Measurements from ENCODE around the gene BMERB1.

DNA sequence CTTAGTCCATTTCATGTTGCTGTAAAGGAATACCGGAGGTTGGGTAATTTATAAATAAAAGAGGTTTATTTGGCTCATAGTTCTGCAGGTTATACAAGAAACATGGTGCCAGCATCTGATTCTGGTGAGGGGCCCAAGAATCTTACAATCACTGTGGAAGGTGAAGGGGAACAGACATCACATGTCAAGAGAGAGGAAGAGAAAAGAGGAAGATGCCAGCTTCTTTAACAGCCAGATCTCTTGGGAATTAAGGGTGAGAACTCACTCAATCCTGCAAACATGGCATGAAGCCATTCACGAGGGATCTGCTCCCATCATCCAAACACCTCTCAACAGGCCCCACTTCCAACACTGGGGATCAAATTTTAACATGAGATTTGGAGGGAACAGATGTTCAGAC lies 49.5 kb downstream of the BMERB1 start:
- TF ChIP-seq, protein P1, sequence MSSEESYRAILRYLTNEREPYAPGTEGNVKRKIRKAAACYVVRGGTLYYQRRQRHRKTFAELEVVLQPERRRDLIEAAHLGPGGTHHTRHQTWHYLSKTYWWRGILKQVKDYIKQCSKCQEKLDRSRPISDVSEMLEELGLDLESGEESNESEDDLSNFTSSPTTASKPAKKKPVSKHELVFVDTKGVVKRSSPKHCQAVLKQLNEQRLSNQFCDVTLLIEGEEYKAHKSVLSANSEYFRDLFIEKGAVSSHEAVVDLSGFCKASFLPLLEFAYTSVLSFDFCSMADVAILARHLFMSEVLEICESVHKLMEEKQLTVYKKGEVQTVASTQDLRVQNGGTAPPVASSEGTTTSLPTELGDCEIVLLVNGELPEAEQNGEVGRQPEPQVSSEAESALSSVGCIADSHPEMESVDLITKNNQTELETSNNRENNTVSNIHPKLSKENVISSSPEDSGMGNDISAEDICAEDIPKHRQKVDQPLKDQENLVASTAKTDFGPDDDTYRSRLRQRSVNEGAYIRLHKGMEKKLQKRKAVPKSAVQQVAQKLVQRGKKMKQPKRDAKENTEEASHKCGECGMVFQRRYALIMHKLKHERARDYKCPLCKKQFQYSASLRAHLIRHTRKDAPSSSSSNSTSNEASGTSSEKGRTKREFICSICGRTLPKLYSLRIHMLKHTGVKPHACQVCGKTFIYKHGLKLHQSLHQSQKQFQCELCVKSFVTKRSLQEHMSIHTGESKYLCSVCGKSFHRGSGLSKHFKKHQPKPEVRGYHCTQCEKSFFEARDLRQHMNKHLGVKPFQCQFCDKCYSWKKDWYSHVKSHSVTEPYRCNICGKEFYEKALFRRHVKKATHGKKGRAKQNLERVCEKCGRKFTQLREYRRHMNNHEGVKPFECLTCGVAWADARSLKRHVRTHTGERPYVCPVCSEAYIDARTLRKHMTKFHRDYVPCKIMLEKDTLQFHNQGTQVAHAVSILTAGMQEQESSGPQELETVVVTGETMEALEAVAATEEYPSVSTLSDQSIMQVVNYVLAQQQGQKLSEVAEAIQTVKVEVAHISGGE (CRISPR knock-in tag; IDR thresholded peaks at IDR 0.05), result no peak
- no peak for TF ChIP-seq TFAP4 (CRISPR knock-in tag; IDR thresholded peaks at IDR 0.05; ENCODE audit: borderline replicate concordance)
- TF ChIP-seq MEIS2 (IDR thresholded peaks at IDR 0.05; ENCODE audit: partially characterized antibody), result no peak
- no peak for TF ChIP-seq CBX3 (IDR thresholded peaks at IDR 0.05; ENCODE audit: borderline replicate concordance in 1 of 2, low read length in 2 of 2)

Data from K562 (cell line).